ENCODE data around the gene EME1.
A peak's percentile ranks its signal among the peaks of the same experiment; 100 is the strongest.
"Not testable (repeated sequence)": the region's sequence is repeated elsewhere in the genome, so short reads cannot be mapped to it uniquely, and the experiment has no call there.

Gene EME1

GRCh38 chr17:50382931-50383330, 9.9 kb downstream of the EME1 start:
- Histone ChIP-seq H3K4me3 (ENCODE audit: low read length) (no peak overlapping the region), H3K9ac (ENCODE audit: low read length) (no peak overlapping the region), H3K36me3 (ENCODE audit: control insufficient read depth, insufficient read depth, low read length, severe bottlenecking) (peaks cover 76% of the 10 kb centered on the region), H3K4me1 (ENCODE audit: control insufficient read depth, insufficient read depth, low read length) (peaks cover 23% of the 10 kb centered on the region), H3K27me3 (replicated peaks; ENCODE audit: control insufficient read depth, insufficient read depth, low read length) (no peaks in the 10 kb centered on the region), H3K9me3 (ENCODE audit: control insufficient read depth, low read length) (no peaks in the 10 kb centered on the region)
- DNase-seq (ENCODE audit: low read depth) = no peak

- peak; percentile 19 for DNase-seq (ENCODE audit: low read depth)
- H3K9ac ChIP-seq (ENCODE audit: low read length) = no peak overlapping the region
- peaks cover 98% of the 10 kb centered on the region for H3K36me3 ChIP-seq (ENCODE audit: control insufficient read depth, insufficient read depth, low read length, severe bottlenecking)
- H3K4me3 ChIP-seq (ENCODE audit: low read length) = no peak overlapping the region
- peaks cover 23% of the 10 kb centered on the region for H3K4me1 ChIP-seq (ENCODE audit: control insufficient read depth, insufficient read depth, low read length)
- H3K27me3 ChIP-seq (replicated peaks; ENCODE audit: control insufficient read depth, insufficient read depth, low read length) = no peaks in the 10 kb centered on the region
- no peaks in the 10 kb centered on the region for H3K9me3 ChIP-seq (ENCODE audit: control insufficient read depth, low read length)
Measured at GRCh38 chr17:50386510-50386909, 13.5 kb downstream of the EME1 start.

DNA sequence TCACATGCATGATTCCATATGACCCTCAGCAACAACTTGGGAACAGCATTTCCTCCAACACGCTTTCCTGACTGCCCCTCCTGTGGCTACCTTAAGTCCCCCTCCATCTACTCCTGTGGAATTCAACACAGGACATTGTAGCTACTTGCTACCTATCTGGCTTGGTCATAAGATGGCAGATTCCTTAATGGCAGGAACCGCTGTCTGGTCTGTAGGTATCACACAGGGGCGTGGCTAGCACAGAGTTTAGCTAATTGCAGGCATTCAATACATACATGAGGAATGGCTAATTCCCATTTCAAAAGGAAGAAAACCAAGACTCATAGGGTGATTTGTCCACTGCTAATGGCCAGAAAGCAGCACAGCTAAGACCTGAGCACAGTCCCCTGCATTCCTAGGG, 15.7 kb downstream of the EME1 start:
- Histone ChIP-seq H3K27me3 (replicated peaks; ENCODE audit: control insufficient read depth, insufficient read depth, low read length) (no peaks in the 10 kb centered on the region), H3K36me3 (ENCODE audit: control insufficient read depth, insufficient read depth, low read length, severe bottlenecking) (peaks cover 98% of the 10 kb centered on the region), H3K4me1 (ENCODE audit: control insufficient read depth, insufficient read depth, low read length) (peaks cover 15% of the 10 kb centered on the region), H3K9me3 (ENCODE audit: control insufficient read depth, low read length) (no peaks in the 10 kb centered on the region), H3K9ac (ENCODE audit: low read length) (no peak overlapping the region), H3K4me3 (ENCODE audit: low read length) (no peak overlapping the region)
- no peak for DNase-seq (ENCODE audit: low read depth)

DNA sequence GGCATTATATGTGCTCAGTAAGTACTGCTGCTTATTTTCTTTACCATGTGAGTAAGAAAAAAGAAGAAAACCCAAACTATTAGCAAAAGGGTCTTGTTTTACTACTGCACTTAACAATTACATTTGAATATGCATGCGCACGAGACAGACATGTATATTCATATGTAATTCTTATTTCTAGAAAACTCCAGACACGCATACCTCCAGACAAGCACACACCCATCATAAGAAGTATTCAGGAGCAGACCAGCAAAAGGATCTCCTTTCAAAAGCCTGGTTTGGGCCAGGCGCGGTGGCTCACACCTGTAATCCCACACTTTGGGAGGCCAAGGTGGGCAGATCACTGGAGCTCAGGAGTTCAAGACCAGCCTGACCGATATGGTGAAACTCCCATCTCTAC, 16.5 kb downstream of the EME1 start:
- Histone ChIP-seq H3K27me3 (replicated peaks; ENCODE audit: control insufficient read depth, insufficient read depth, low read length) (no peaks in the 10 kb centered on the region), H3K9me3 (ENCODE audit: control insufficient read depth, low read length) (no peaks in the 10 kb centered on the region), H3K36me3 (ENCODE audit: control insufficient read depth, insufficient read depth, low read length, severe bottlenecking) (peaks cover 98% of the 10 kb centered on the region), H3K9ac (ENCODE audit: low read length) (no peak overlapping the region), H3K4me1 (ENCODE audit: control insufficient read depth, insufficient read depth, low read length) (peaks cover 19% of the 10 kb centered on the region), H3K4me3 (ENCODE audit: low read length) (no peak overlapping the region)
- no peak for DNase-seq (ENCODE audit: low read depth)

- no peak for DNase-seq (ENCODE audit: low read depth)
- Histone ChIP-seq H3K27me3 (replicated peaks; ENCODE audit: control insufficient read depth, insufficient read depth, low read length) (no peaks in the 10 kb centered on the region), H3K4me1 (ENCODE audit: control insufficient read depth, insufficient read depth, low read length) (peaks cover 22% of the 10 kb centered on the region), H3K9ac (ENCODE audit: low read length) (no peak overlapping the region), H3K4me3 (ENCODE audit: low read length) (no peak overlapping the region), H3K9me3 (ENCODE audit: control insufficient read depth, low read length) (no peaks in the 10 kb centered on the region), H3K36me3 (ENCODE audit: control insufficient read depth, insufficient read depth, low read length, severe bottlenecking) (peaks cover 76% of the 10 kb centered on the region)
Measured at GRCh38 chr17:50392621-50393020, 19.6 kb downstream of the EME1 start.

GRCh38 chr17:50393700-50394099, 20.7 kb downstream of the EME1 start:
- Histone ChIP-seq H3K9ac (ENCODE audit: low read length) (no peak overlapping the region), H3K9me3 (ENCODE audit: control insufficient read depth, low read length) (no peaks in the 10 kb centered on the region), H3K4me1 (ENCODE audit: control insufficient read depth, insufficient read depth, low read length) (peaks cover 24% of the 10 kb centered on the region), H3K36me3 (ENCODE audit: control insufficient read depth, insufficient read depth, low read length, severe bottlenecking) (peaks cover 65% of the 10 kb centered on the region), H3K4me3 (ENCODE audit: low read length) (no peak overlapping the region), H3K27me3 (replicated peaks; ENCODE audit: control insufficient read depth, insufficient read depth, low read length) (no peaks in the 10 kb centered on the region)
- DNase-seq (ENCODE audit: low read depth) = no peak

- Histone ChIP-seq H3K27me3 (replicated peaks; ENCODE audit: control insufficient read depth, insufficient read depth, low read length) (no peaks in the 10 kb centered on the region), H3K4me1 (ENCODE audit: control insufficient read depth, insufficient read depth, low read length) (peaks cover 24% of the 10 kb centered on the region), H3K9ac (ENCODE audit: low read length) (peak overlapping the region; percentile 97), H3K9me3 (ENCODE audit: control insufficient read depth, low read length) (no peaks in the 10 kb centered on the region), H3K36me3 (ENCODE audit: control insufficient read depth, insufficient read depth, low read length, severe bottlenecking) (peaks cover 55% of the 10 kb centered on the region), H3K4me3 (ENCODE audit: low read length) (peak overlapping the region; percentile 92)
- DNase-seq (ENCODE audit: low read depth) = no peak
Measured at GRCh38 chr17:50394711-50395110, 21.7 kb downstream of the EME1 start.

DNA sequence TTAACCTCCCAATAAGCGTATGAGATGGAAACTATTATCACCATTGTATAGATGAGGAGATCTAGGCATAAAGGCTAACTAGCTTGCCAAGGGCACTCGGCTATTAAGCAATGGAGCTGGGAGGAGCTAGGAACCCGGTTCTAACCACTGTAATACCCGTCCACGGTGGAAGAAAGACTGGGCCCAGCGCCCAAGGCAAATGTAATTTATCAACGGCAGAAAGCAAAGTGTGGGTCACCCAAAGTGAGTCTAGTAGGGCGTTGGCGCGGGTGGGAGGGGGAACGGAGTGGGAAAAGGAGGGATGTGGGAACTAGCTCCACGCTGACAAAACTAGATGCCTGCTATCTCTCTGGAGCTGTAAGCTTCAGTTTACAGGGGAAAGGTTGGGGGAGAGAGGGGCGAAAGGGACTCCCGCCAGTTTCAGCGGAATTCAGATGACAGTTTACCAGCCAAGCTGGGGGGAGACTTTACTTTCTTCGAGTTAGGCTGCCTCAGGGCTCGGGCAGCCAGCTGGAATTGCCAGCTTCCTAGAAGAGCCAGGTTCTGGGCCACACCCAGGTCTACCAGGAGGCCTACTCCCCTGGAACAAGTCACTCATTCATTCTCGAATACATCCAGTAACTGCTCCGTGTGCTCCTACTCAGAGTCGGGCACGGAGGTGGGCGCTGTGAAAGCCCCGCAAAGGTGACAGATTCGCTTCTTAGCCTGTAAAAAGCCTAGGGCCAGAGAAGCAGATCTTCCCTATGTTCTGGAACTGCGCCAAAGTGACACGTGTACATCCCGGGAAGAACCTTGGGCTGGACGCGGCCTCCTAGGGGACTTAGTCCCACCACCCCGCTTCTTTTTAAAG, 23.5 kb downstream of the EME1 start:
- peak; percentile 80 for DNase-seq (ENCODE audit: low read depth)
- Histone ChIP-seq H3K27me3 (replicated peaks; ENCODE audit: control insufficient read depth, insufficient read depth, low read length) (no peaks in the 10 kb centered on the region), H3K9me3 (ENCODE audit: control insufficient read depth, low read length) (no peaks in the 10 kb centered on the region)

DNA sequence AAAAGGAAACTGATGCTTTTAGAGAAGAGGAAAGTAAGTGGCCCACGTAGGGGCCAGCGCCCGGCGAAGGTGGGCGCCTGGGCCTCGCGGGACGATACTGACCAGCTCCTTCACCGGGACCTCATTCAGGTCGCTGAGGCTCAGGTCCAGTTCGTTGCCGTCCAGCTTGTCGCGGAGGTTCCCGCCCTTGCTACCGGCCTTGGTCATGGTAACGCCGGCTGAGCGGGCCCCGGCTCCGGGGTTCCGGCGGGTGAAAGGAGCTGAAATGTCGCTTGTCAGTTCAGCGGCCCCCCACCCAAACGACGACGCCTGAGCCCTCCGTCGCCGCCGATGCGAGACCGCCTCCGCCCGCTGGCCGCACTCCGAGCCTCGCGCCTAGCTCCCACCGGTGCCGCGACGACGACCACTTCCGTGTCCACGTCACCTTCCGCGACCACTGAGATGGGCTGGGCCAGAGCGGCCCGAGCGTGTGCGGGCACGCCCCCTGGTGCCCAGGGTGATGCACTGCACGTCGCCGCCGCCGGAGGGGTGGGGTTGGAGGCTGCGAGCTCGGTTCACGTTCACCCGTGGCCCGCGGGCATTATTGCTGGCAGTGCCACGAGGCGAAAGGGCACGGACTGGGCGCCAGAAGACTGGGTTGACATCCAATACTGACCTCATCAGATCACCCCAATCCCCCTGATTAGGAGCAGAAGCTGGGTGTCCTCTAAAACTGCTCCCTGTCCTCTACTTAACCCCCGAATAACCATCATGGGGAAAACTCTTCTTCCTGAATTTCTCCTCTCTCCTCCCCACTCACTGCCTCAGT, 24.3 kb downstream of the EME1 start, which contains the start of gene LRRC59:
LRRC59 (minus strand) TSS at position 413 of the 808 bp plus-strand sequence; CDS start at position 207, 206 bp downstream.
- no peaks in the 10 kb centered on the region for H3K9me3 ChIP-seq (ENCODE audit: control insufficient read depth, low read length)
- peaks cover 31% of the 10 kb centered on the region for H3K36me3 ChIP-seq (ENCODE audit: control insufficient read depth, insufficient read depth, low read length, severe bottlenecking)
- H3K9ac ChIP-seq (ENCODE audit: low read length) = peak within 1 kb of the TSS; percentile 97
- H3K4me1 ChIP-seq (ENCODE audit: control insufficient read depth, insufficient read depth, low read length) = peaks cover 24% of the 10 kb centered on the region
- no peaks in the 10 kb centered on the region for H3K27me3 ChIP-seq (replicated peaks; ENCODE audit: control insufficient read depth, insufficient read depth, low read length)
- DNase-seq (ENCODE audit: low read depth) = peak; percentile 92
- H3K4me3 ChIP-seq (ENCODE audit: low read length) = peak within 1 kb of the TSS; percentile 92

More for the DNA sequence above, 23.5 kb downstream of the EME1 start:
- Histone ChIP-seq H3K9ac (ENCODE audit: low read length) (peak overlapping the region; percentile 97), H3K36me3 (ENCODE audit: control insufficient read depth, insufficient read depth, low read length, severe bottlenecking) (peaks cover 39% of the 10 kb centered on the region), H3K4me1 (ENCODE audit: control insufficient read depth, insufficient read depth, low read length) (peaks cover 24% of the 10 kb centered on the region), H3K4me3 (ENCODE audit: low read length) (peak overlapping the region; percentile 92)

DNA sequence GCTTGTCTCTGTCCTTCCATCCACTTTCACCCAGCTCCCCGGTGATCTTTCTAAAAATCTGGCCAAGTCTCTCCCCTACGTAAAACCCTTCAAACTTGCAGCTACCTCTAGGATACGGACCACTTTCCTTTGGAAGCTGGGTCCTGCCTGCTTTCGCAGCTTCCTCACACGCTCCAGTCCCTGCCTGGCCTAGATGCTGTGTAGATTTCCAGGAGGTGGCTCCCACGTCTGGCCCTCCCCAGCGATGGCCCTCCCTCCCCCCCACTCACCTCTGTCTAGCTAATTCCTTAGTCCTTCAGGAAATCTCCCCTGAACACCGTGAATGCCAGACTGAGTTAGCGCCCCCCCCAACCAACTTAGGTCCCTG, 24.9 kb downstream of the EME1 start:
- no peaks in the 10 kb centered on the region for H3K27me3 ChIP-seq (replicated peaks; ENCODE audit: control insufficient read depth, insufficient read depth, low read length)
- peaks cover 25% of the 10 kb centered on the region for H3K36me3 ChIP-seq (ENCODE audit: control insufficient read depth, insufficient read depth, low read length, severe bottlenecking)
- DNase-seq (ENCODE audit: low read depth) = no peak
- peak overlapping the region; percentile 92 for H3K4me3 ChIP-seq (ENCODE audit: low read length)
- H3K9ac ChIP-seq (ENCODE audit: low read length) = peak overlapping the region; percentile 97
- peaks cover 24% of the 10 kb centered on the region for H3K4me1 ChIP-seq (ENCODE audit: control insufficient read depth, insufficient read depth, low read length)
- H3K9me3 ChIP-seq (ENCODE audit: control insufficient read depth, low read length) = no peaks in the 10 kb centered on the region

- not testable (repeated sequence) for DNase-seq (ENCODE audit: low read depth); H3K27me3 ChIP-seq (replicated peaks; ENCODE audit: control insufficient read depth, insufficient read depth, low read length); H3K4me3 ChIP-seq (ENCODE audit: low read length); H3K9me3 ChIP-seq (ENCODE audit: control insufficient read depth, low read length); H3K9ac ChIP-seq (ENCODE audit: low read length)
- Histone ChIP-seq H3K36me3 (ENCODE audit: control insufficient read depth, insufficient read depth, low read length, severe bottlenecking) (peaks cover 18% of the 10 kb centered on the region), H3K4me1 (ENCODE audit: control insufficient read depth, insufficient read depth, low read length) (peaks cover 24% of the 10 kb centered on the region)
Measured at GRCh38 chr17:50398672-50399071, 25.6 kb downstream of the EME1 start.

All from adipocyte (in vitro differentiated cells).